ENCODE results near the gene GLDN. TPM values are rescaled to one million over a fixed set of nuclear protein-coding genes. Genes with fewer than 3 reads are reported as not detected.

GLDN gene
- total RNA-seq, 1 experiment from 2014 or later, result 0.57 TPM

DNA sequence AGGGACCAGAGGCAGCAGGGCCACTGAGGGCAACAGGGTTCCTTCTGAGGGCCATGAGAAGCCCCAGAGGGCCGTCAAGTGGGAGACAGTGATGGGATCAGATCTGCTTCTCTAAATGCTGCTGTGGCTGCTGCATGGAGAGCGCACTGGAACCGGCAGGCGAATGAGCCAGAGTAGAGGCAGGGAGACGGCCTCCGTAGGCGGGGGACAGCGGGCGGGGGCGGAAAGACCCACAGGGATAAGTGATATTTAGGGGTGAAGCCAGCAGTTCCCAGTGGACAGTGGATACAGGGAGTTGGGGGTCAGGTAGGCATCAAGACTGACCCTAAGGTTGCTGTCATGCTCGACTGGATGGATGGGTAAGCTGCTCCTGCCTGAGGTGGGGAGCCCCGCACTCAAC is 45.0 kb downstream of the GLDN start:
- intact Hi-C loops (cut with micrococcal nuclease; ENCODE audit: unreplicated experiment), result no loop called here
- H3K27me3 ChIP-seq (ENCODE audit: control insufficient read depth, insufficient read depth, low read length), result 0 out of 2 replicates have a peak, but pooled peaks cover 5% of the 10 kb centered on the region
- ChIA-PET POLR2A (no interaction called here), CTCF (no interaction called here)
- H3K27ac ChIP-seq (ENCODE audit: low read length), result no peak overlapping the region
- no peaks in the 10 kb centered on the region for H3K9me3 ChIP-seq (ENCODE audit: control insufficient read depth, insufficient read depth, low read depth, low read length)
- BruUV-seq (replicated peaks), result no TSS peak
- DNase-seq (ENCODE audit: low read depth, low spot score) (no peak), ATAC-seq (no peak)
- H3K36me3 ChIP-seq (ENCODE audit: control insufficient read depth, insufficient read depth, low read length), result no peaks in the 10 kb centered on the region
- no peaks in the 10 kb centered on the region for H3K4me1 ChIP-seq (ENCODE audit: control insufficient read depth, insufficient read depth, low read length)
- in situ Hi-C loops (cut with HindIII; ENCODE audit: low pct_unique_long_range_greater_than_20kb, low sequenced_read_pairs), result no loop called here
- no peak overlapping the region for H3K4me3 ChIP-seq (ENCODE audit: low read depth in 2 of 2, low read length in 2 of 2)
- TF ChIP-seq, protein P1, sequence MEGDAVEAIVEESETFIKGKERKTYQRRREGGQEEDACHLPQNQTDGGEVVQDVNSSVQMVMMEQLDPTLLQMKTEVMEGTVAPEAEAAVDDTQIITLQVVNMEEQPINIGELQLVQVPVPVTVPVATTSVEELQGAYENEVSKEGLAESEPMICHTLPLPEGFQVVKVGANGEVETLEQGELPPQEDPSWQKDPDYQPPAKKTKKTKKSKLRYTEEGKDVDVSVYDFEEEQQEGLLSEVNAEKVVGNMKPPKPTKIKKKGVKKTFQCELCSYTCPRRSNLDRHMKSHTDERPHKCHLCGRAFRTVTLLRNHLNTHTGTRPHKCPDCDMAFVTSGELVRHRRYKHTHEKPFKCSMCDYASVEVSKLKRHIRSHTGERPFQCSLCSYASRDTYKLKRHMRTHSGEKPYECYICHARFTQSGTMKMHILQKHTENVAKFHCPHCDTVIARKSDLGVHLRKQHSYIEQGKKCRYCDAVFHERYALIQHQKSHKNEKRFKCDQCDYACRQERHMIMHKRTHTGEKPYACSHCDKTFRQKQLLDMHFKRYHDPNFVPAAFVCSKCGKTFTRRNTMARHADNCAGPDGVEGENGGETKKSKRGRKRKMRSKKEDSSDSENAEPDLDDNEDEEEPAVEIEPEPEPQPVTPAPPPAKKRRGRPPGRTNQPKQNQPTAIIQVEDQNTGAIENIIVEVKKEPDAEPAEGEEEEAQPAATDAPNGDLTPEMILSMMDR (IDR thresholded peaks at IDR 0.05), result no peak
- TF ChIP-seq SIN3A (IDR thresholded peaks at IDR 0.05; ENCODE audit: borderline replicate concordance, insufficient read depth, low read depth, low read length) (no peak), TCF7L2 (IDR thresholded peaks at IDR 0.05; ENCODE audit: low read depth, low read length) (no peak), POLR2AphosphoS5 (IDR thresholded peaks at IDR 0.05; ENCODE audit: low read depth, low read length) (no peak)
- TF ChIP-seq, protein P2, sequence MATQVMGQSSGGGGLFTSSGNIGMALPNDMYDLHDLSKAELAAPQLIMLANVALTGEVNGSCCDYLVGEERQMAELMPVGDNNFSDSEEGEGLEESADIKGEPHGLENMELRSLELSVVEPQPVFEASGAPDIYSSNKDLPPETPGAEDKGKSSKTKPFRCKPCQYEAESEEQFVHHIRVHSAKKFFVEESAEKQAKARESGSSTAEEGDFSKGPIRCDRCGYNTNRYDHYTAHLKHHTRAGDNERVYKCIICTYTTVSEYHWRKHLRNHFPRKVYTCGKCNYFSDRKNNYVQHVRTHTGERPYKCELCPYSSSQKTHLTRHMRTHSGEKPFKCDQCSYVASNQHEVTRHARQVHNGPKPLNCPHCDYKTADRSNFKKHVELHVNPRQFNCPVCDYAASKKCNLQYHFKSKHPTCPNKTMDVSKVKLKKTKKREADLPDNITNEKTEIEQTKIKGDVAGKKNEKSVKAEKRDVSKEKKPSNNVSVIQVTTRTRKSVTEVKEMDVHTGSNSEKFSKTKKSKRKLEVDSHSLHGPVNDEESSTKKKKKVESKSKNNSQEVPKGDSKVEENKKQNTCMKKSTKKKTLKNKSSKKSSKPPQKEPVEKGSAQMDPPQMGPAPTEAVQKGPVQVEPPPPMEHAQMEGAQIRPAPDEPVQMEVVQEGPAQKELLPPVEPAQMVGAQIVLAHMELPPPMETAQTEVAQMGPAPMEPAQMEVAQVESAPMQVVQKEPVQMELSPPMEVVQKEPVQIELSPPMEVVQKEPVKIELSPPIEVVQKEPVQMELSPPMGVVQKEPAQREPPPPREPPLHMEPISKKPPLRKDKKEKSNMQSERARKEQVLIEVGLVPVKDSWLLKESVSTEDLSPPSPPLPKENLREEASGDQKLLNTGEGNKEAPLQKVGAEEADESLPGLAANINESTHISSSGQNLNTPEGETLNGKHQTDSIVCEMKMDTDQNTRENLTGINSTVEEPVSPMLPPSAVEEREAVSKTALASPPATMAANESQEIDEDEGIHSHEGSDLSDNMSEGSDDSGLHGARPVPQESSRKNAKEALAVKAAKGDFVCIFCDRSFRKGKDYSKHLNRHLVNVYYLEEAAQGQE (IDR thresholded peaks at IDR 0.05; ENCODE audit: insufficient read depth in 1 of 2, low read depth in 2 of 2, low read length in 1 of 2), result no peak

DNA sequence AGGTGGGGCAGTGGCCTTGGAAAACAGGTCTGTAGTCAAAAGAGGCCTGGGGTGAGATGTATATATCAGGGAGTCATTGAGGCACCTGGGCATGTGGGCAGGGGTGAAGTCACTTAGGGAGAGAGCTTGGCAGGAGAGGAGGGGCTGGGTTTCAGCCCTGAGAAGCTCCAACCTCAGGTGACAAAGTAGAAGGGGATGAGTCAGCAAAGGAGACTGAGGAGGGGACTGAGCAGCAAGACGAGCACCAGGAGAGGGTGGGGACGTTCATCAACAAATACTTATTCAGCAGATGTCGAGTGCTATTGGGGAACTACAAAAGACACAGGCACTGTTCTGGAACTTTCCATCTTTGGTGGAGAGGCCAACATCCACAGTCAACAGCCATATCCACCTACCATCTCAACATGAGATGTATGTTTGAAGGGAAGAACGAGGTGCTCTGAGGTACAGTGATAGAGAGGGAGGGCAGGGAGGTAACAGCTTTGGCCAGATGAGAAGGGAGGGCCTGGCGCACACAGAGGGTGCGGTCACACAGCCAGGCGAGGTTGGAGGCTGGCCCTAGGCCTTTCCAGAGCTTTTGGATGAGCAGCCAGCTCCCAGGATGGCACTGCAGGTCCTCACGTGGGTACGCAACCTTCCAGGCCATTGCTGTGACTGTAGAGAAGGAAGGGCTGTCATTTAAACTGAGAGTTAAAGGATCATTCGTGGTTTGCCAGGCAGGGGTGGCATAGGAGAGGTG is 45.7 kb downstream of the GLDN start:
- in situ Hi-C loops (cut with HindIII; ENCODE audit: low pct_unique_long_range_greater_than_20kb, low sequenced_read_pairs), result no loop called here
- H3K4me1 ChIP-seq (ENCODE audit: control insufficient read depth, insufficient read depth, low read length), result no peaks in the 10 kb centered on the region
- intact Hi-C loops (cut with micrococcal nuclease; ENCODE audit: unreplicated experiment), result no loop called here
- TF ChIP-seq SIN3A (IDR thresholded peaks at IDR 0.05; ENCODE audit: borderline replicate concordance, insufficient read depth, low read depth, low read length) (no peak), TCF7L2 (IDR thresholded peaks at IDR 0.05; ENCODE audit: low read depth, low read length) (no peak), POLR2AphosphoS5 (IDR thresholded peaks at IDR 0.05; ENCODE audit: low read depth, low read length) (no peak)
- TF ChIP-seq, protein P2 (IDR thresholded peaks at IDR 0.05; ENCODE audit: insufficient read depth in 1 of 2, low read depth in 2 of 2, low read length in 1 of 2), result no peak
- TF ChIP-seq, protein P1 (IDR thresholded peaks at IDR 0.05), result no peak
- ChIA-PET CTCF (no interaction called here), POLR2A (no interaction called here)
- H3K27ac ChIP-seq (ENCODE audit: low read length), result no peak overlapping the region
- DNase-seq (ENCODE audit: low read depth, low spot score), result no peak
- BruUV-seq (replicated peaks), result no TSS peak
- 0 out of 2 replicates have a peak, but pooled peaks cover 5% of the 10 kb centered on the region for H3K27me3 ChIP-seq (ENCODE audit: control insufficient read depth, insufficient read depth, low read length)
- ATAC-seq, result no peak
- no peaks in the 10 kb centered on the region for H3K9me3 ChIP-seq (ENCODE audit: control insufficient read depth, insufficient read depth, low read depth, low read length)
- no peaks in the 10 kb centered on the region for H3K36me3 ChIP-seq (ENCODE audit: control insufficient read depth, insufficient read depth, low read length)
- H3K4me3 ChIP-seq (ENCODE audit: low read depth in 2 of 2, low read length in 2 of 2), result no peak overlapping the region
